ENCODE results near the gene IGSF3.

IGSF3 gene

GRCh38 chr1:116553386-116554115 lies 114.0 kb downstream of the IGSF3 start:
- no peak for DNase-seq

GRCh38 chr1:116546354-116546977 lies 121.1 kb downstream of the IGSF3 start:
- no peak for DNase-seq

- no peak for DNase-seq
Observed at GRCh38 chr1:116545359-116545705, 122.2 kb downstream of the IGSF3 start.

GRCh38 chr1:116544588-116545358 lies 122.8 kb downstream of the IGSF3 start:
- no peak for DNase-seq

- no peak for DNase-seq
Observed at GRCh38 chr1:116540088-116540487, 127.4 kb downstream of the IGSF3 start.

- DNase-seq, result no peak
Observed at GRCh38 chr1:116538544-116538943, 129.0 kb downstream of the IGSF3 start.

GRCh38 chr1:116537898-116538297 lies 129.6 kb downstream of the IGSF3 start:
- no peak for DNase-seq

GRCh38 chr1:116537040-116537831 lies 130.3 kb downstream of the IGSF3 start:
- DNase-seq, result no peak

GRCh38 chr1:116534014-116534739 lies 133.4 kb downstream of the IGSF3 start:
- DNase-seq, result no peak

GRCh38 chr1:116533429-116533820 lies 134.1 kb downstream of the IGSF3 start:
- no peak for DNase-seq

- DNase-seq, result no peak
Observed at GRCh38 chr1:116532671-116533428, 134.7 kb downstream of the IGSF3 start.

GRCh38 chr1:116531917-116532316 lies 135.6 kb downstream of the IGSF3 start:
- DNase-seq, result no peak

- DNase-seq, result no peak
Observed at GRCh38 chr1:116529681-116530080, 137.9 kb downstream of the IGSF3 start.

- no peak for DNase-seq
Observed at GRCh38 chr1:116529199-116529631, 138.3 kb downstream of the IGSF3 start.

GRCh38 chr1:116528329-116529083 lies 139.0 kb downstream of the IGSF3 start:
- no peak for DNase-seq

- no peak for DNase-seq
Observed at GRCh38 chr1:116525440-116525839, 142.1 kb downstream of the IGSF3 start.
